Karpas-422 (cell line): Measurements from ENCODE around the gene LPCAT3. TPM values are rescaled to one million over a fixed set of nuclear protein-coding genes. Genes with fewer than 3 reads are reported as not detected.

Experiments used
- DNase-seq: peaks from one replicate; pipeline ENCODE4 v3.0.0-alpha.2; 2015
- H2AFZ ChIP-seq: fragments of 200-600 bp; sonication (generic); 2 replicates; pipeline ENCODE4 v1.6.1; 2014; ENCODE audit warnings: antibody characterized with exemption, low read length, mixed read lengths
- H3K27ac ChIP-seq: fragments of 200-600 bp; sonication (generic); 2 replicates; pipeline ENCODE4 v1.5.1; 2014; ENCODE audit warnings: mild to moderate bottlenecking, low read length, moderate library complexity
- H3K27me3 ChIP-seq: fragments of 200-600 bp; sonication (generic); 2 replicates; pipeline ENCODE4 v1.6.1; 2014; ENCODE audit warnings: low read length, mixed read lengths
- H3K36me3 ChIP-seq: fragments of 200-600 bp; sonication (generic); 2 replicates; pipeline ENCODE4 v1.6.1; 2014; ENCODE audit warnings: low read length, mixed read lengths; ENCODE audit not compliant: insufficient read depth
- H3K4me1 ChIP-seq: fragments of 200-600 bp; sonication (generic); 2 replicates; pipeline ENCODE4 v1.6.1; 2014; ENCODE audit warnings: mild to moderate bottlenecking, low read length, mixed read lengths
- H3K4me2 ChIP-seq: fragments of 200-600 bp; sonication (generic); 2 replicates; pipeline ENCODE4 v1.6.1; 2014; ENCODE audit warnings: low read length, low read depth, mild to moderate bottlenecking; ENCODE audit not compliant: poor library complexity, severe bottlenecking
- H3K4me3 ChIP-seq: fragments of 200-600 bp; sonication (generic); 2 replicates; pipeline ENCODE4 v1.5.1; 2014; ENCODE audit warnings: mild to moderate bottlenecking, antibody characterized with exemption, low read length, mixed read lengths
- H3K79me2 ChIP-seq: fragments of 200-600 bp; sonication (generic); 2 replicates; pipeline ENCODE4 v1.6.1; 2014; ENCODE audit warnings: mild to moderate bottlenecking, low read length, mixed read lengths
- H3K9ac ChIP-seq: fragments of 200-600 bp; sonication (generic); 2 replicates; pipeline ENCODE4 v1.6.0; 2014; ENCODE audit warnings: low read length
- H3K9me2 ChIP-seq: fragments of 200-600 bp; sonication (generic), shearing (Covaris generic); replicated peaks from 2 replicates; pipeline ENCODE4 v1.6.0; 2014; ENCODE audit warnings: mild to moderate bottlenecking, low read length, moderate library complexity; ENCODE audit not compliant: insufficient read depth
- H3K9me3 ChIP-seq: fragments of 300-700, 200-600 bp; sonication (generic); 2 replicates; pipeline ENCODE4 v1.6.1; 2014; ENCODE audit warnings: low read length, mixed read lengths
- H4K20me1 ChIP-seq: fragments of 200-600 bp; sonication (generic); 2 replicates; pipeline ENCODE4 v1.6.1; 2014; ENCODE audit warnings: mild to moderate bottlenecking, antibody characterized with exemption, low read length, low read depth; ENCODE audit not compliant: insufficient read depth
- total RNA-seq: library from RNA; depleted of rRNA; stranded (reverse); fragments of >200 nt; shearing (Covaris generic); gene quantifications from 2 replicates; pipeline ENCODE4 v1.2.3, GENCODE V29; 2014; ENCODE audit warnings: low replicate concordance

LPCAT3 gene
- total RNA-seq, 1 experiment from 2014 or later, result 42.7 TPM

GRCh38 chr12:6975297-6976032 lies 42.8 kb downstream of the LPCAT3 start:
- Histone ChIP-seq H3K36me3 (peaks cover 54% of the 10 kb centered on the region), H3K9me2 (no peaks in the 10 kb centered on the region), H3K9me3 (no peaks in the 10 kb centered on the region)

DNA sequence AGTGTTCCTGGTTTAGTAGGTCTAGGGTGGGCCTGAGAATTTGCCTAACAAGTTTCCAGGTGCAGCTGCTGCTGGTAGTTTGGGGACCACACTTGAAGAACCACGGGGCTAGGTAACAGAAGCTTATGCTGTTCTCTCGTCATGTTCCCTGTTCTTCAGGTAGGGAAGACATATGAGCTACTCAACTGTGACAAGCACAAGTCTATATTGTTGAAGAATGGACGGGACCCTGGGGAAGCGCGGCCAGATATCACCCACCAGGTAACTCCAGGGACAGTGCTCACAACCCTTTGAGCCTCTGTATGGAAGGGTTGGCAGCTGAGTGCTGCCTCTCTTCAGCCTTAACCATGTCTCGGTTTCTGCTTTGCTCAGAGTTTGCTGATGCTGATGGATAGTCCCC lies 44.1 kb downstream of the LPCAT3 start:
- DNase-seq, result peak; percentile 87
- H3K27me3 ChIP-seq, result no peaks in the 10 kb centered on the region
- peak overlapping the region; percentile 84 for H3K27ac ChIP-seq
- H3K4me3 ChIP-seq, result peak overlapping the region; percentile 95; the same call in 1 of the 2 replicates
- no peak overlapping the region for H2AFZ ChIP-seq
- no peaks in the 10 kb centered on the region for H3K9me3 ChIP-seq
- peaks cover 38% of the 10 kb centered on the region for H3K79me2 ChIP-seq
- H3K9ac ChIP-seq, result peak overlapping the region; percentile 52
- H3K9me2 ChIP-seq, result no peaks in the 10 kb centered on the region
- H3K4me1 ChIP-seq, result peaks cover 45% of the 10 kb centered on the region
- 0 out of 2 replicates have a peak, but pooled peaks cover 4% of the 10 kb centered on the region for H4K20me1 ChIP-seq
- H3K4me2 ChIP-seq, result peak overlapping the region; percentile 98
- H3K36me3 ChIP-seq, result peaks cover 52% of the 10 kb centered on the region

More at GRCh38 chr12:6975297-6976032, 42.8 kb downstream of the LPCAT3 start:
- H3K27me3 ChIP-seq, result no peaks in the 10 kb centered on the region
- H3K4me3 ChIP-seq, result no peak overlapping the region
- H3K4me2 ChIP-seq, result no peak overlapping the region
- H3K9ac ChIP-seq, result no peak overlapping the region
- H3K4me1 ChIP-seq, result peaks cover 42% of the 10 kb centered on the region
- H3K79me2 ChIP-seq, result peaks cover 25% of the 10 kb centered on the region
- H3K27ac ChIP-seq, result peak overlapping the region; percentile 84
- H4K20me1 ChIP-seq, result 0 out of 2 replicates have a peak, but pooled peaks cover 4% of the 10 kb centered on the region
- DNase-seq, result no peak
- H2AFZ ChIP-seq, result no peak overlapping the region

DNA sequence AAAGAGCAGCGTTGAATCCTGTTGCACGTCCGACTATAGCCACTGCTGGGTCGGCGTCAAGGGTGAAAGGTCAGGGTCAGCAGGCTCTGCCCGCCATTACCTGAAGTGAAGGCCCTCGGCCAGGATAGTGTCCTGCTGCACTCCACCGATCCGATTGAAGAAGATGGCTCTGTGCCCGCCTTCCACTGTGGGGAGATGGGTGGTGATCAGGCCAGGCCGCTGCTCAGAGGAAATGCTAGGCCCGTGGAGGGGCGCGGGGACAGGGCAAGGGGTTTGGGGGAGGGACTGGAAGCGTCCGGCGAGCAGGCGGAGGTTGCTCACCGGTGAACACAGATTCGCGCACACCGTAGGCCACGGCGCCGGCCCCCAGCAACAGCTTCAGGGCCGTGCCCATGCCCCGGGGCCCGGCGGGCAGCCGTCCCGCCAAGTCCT lies 48.2 kb downstream of the LPCAT3 start:
- peak; percentile 62 for DNase-seq
- Histone ChIP-seq H3K27ac (peak overlapping the region; percentile 86), H3K4me2 (peak overlapping the region; percentile 67), H3K9ac (peak overlapping the region; percentile 99), H4K20me1 (0 out of 2 replicates have a peak, but pooled peaks cover 5% of the 10 kb centered on the region), H3K79me2 (peaks cover 50% of the 10 kb centered on the region), H3K4me3 (peak overlapping the region; percentile 95), H3K36me3 (peaks cover 48% of the 10 kb centered on the region), H3K9me2 (no peaks in the 10 kb centered on the region), H3K9me3 (no peaks in the 10 kb centered on the region), H3K4me1 (peaks cover 64% of the 10 kb centered on the region), H3K27me3 (no peaks in the 10 kb centered on the region), H2AFZ (no peak overlapping the region)

GRCh38 chr12:6968426-6968825 lies 49.9 kb downstream of the LPCAT3 start:
- H3K9me3 ChIP-seq, result no peaks in the 10 kb centered on the region
- peak overlapping the region; percentile 99 for H3K9ac ChIP-seq
- peak overlapping the region; percentile 86 for H3K27ac ChIP-seq
- no peak for DNase-seq
- H3K79me2 ChIP-seq, result peaks cover 50% of the 10 kb centered on the region
- no peaks in the 10 kb centered on the region for H3K9me2 ChIP-seq
- no peak overlapping the region for H2AFZ ChIP-seq
- H3K36me3 ChIP-seq, result peaks cover 41% of the 10 kb centered on the region
- H3K4me3 ChIP-seq, result peak overlapping the region; percentile 95; the same call in 1 of the 2 replicates
- 0 out of 2 replicates have a peak, but pooled peaks cover 5% of the 10 kb centered on the region for H4K20me1 ChIP-seq
- peaks cover 55% of the 10 kb centered on the region for H3K4me1 ChIP-seq
- no peaks in the 10 kb centered on the region for H3K27me3 ChIP-seq
- peak overlapping the region; percentile 67 for H3K4me2 ChIP-seq

DNA sequence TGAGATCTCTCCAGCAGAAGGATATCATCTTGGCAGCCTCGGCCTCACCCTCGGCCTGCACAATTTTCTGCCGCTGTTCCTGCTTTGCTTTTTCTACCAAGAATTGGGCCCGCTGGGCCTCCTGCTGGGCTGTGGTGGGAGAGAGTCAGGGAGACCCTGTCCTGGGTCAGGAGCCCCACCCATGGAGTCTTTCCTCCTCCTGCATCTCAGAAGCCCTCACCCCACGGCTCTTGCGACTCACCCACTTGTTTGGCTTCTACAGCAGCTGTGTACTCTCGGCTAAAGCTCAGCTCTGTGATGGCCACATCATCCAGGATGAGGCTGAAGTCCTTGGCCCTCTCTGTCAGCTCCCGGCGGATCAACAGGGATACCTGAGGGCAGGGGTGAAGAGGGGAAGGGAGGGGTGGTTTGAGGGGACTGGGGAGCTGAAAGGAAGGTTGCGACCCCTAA lies 50.6 kb downstream of the LPCAT3 start:
- H3K4me3 ChIP-seq, result no peak overlapping the region
- H3K9ac ChIP-seq, result peak overlapping the region; percentile 99; the same call in 1 of the 2 replicates
- H3K79me2 ChIP-seq, result peaks cover 45% of the 10 kb centered on the region
- H4K20me1 ChIP-seq, result 0 out of 2 replicates have a peak, but pooled peaks cover 5% of the 10 kb centered on the region
- H3K9me2 ChIP-seq, result no peaks in the 10 kb centered on the region
- no peaks in the 10 kb centered on the region for H3K27me3 ChIP-seq
- H2AFZ ChIP-seq, result no peak overlapping the region
- H3K4me1 ChIP-seq, result peaks cover 48% of the 10 kb centered on the region
- H3K4me2 ChIP-seq, result no peak overlapping the region
- H3K27ac ChIP-seq, result no peak overlapping the region
- no peak for DNase-seq
- peaks cover 38% of the 10 kb centered on the region for H3K36me3 ChIP-seq
- H3K9me3 ChIP-seq, result no peaks in the 10 kb centered on the region

- Histone ChIP-seq H3K4me3 (no peak overlapping the region), H3K4me2 (no peak overlapping the region), H3K36me3 (peaks cover 33% of the 10 kb centered on the region), H3K27me3 (no peaks in the 10 kb centered on the region), H2AFZ (no peak overlapping the region), H3K9me2 (no peaks in the 10 kb centered on the region), H3K27ac (peak overlapping the region; percentile 58), H3K9ac (no peak overlapping the region), H3K9me3 (no peaks in the 10 kb centered on the region), H3K79me2 (peaks cover 31% of the 10 kb centered on the region), H3K4me1 (peaks cover 46% of the 10 kb centered on the region), H4K20me1 (0 out of 2 replicates have a peak, but pooled peaks cover 5% of the 10 kb centered on the region)
- no peak for DNase-seq
Observed at GRCh38 chr12:6966351-6966750, 51.9 kb downstream of the LPCAT3 start.

- Histone ChIP-seq H3K9ac (no peak overlapping the region), H3K4me3 (no peak overlapping the region), H3K36me3 (peaks cover 33% of the 10 kb centered on the region), H3K79me2 (peaks cover 25% of the 10 kb centered on the region), H3K27ac (peak overlapping the region; percentile 58), H2AFZ (no peak overlapping the region), H3K27me3 (no peaks in the 10 kb centered on the region), H3K9me2 (no peaks in the 10 kb centered on the region), H4K20me1 (0 out of 2 replicates have a peak, but pooled peaks cover 5% of the 10 kb centered on the region), H3K9me3 (no peaks in the 10 kb centered on the region), H3K4me1 (peaks cover 53% of the 10 kb centered on the region), H3K4me2 (no peak overlapping the region)
- no peak for DNase-seq
Observed at GRCh38 chr12:6965714-6966113, 52.6 kb downstream of the LPCAT3 start.

GRCh38 chr12:6965026-6965661 lies 53.1 kb downstream of the LPCAT3 start:
- H3K4me1 ChIP-seq, result peaks cover 58% of the 10 kb centered on the region
- H3K4me3 ChIP-seq, result no peak overlapping the region
- peaks cover 22% of the 10 kb centered on the region for H3K79me2 ChIP-seq
- peaks cover 38% of the 10 kb centered on the region for H3K36me3 ChIP-seq
- peak; percentile 96 for DNase-seq
- peak overlapping the region; percentile 30 for H3K9ac ChIP-seq
- 0 out of 2 replicates have a peak, but pooled peaks cover 5% of the 10 kb centered on the region for H4K20me1 ChIP-seq
- no peak overlapping the region for H2AFZ ChIP-seq
- H3K9me2 ChIP-seq, result no peaks in the 10 kb centered on the region
- peak overlapping the region; percentile 58 for H3K27ac ChIP-seq
- H3K9me3 ChIP-seq, result no peaks in the 10 kb centered on the region
- no peaks in the 10 kb centered on the region for H3K27me3 ChIP-seq
- peak overlapping the region; percentile 2 for H3K4me2 ChIP-seq
